ENCODE results near the gene ATPAF1. TPM values are rescaled to one million over a fixed set of nuclear protein-coding genes. Genes with fewer than 3 reads are reported as not detected.

Gene ATPAF1
- total RNA-seq, 1 donor from 2014 or later, result 79.3 TPM

- Mint-ChIP-seq H3K27me3 (ENCODE audit: insufficient read depth, low read depth) (peaks cover 19% of the 10 kb centered on the region), H3K36me3 (no peaks in the 10 kb centered on the region), H3K4me1 (peaks cover 14% of the 10 kb centered on the region), H3K4me3 (peak overlapping the region; percentile 90), H3K9me3 (no peaks in the 10 kb centered on the region), H3K27ac (no peak overlapping the region)
- Histone ChIP-seq H3K4me2 (peak overlapping the region; percentile 80), H3K27me3 (no peaks in the 10 kb centered on the region), H2AFZ (replicated peaks) (peak overlapping the region; percentile 90), H4K20me1 (ENCODE audit: low read depth) (no peaks in the 10 kb centered on the region), H3F3A (ENCODE audit: low read depth) (peaks cover 13% of the 10 kb centered on the region), H3K36me3 (no peaks in the 10 kb centered on the region), H3K9ac (no peak overlapping the region), H3K4me1 (peaks cover 13% of the 10 kb centered on the region), H3K9me3 (ENCODE audit: low read depth) (no peaks in the 10 kb centered on the region), H3K4me3 (peak overlapping the region; percentile 65), H3K27ac (no peak overlapping the region), H3K79me2 (ENCODE audit: low read depth) (no peaks in the 10 kb centered on the region)
- no peak for TF ChIP-seq EZH2 (IDR thresholded peaks at IDR 0.05)
- no peak for TF ChIP-seq CTCF (IDR thresholded peaks at IDR 0.05)
- no peak for TF ChIP-seq EZH2phosphoT487 (IDR thresholded peaks at IDR 0.05)
- DNase-seq (ENCODE audit: low spot score), result no peak
Observed at GRCh38 chr1:46603481-46603857, 64.7 kb downstream of the ATPAF1 start.

GRCh38 chr1:46601257-46602007 is 66.7 kb downstream of the ATPAF1 start:
- H3K4me2 ChIP-seq, result no peak overlapping the region
- peaks cover 13% of the 10 kb centered on the region for H3K4me1 ChIP-seq
- peak overlapping the region; percentile 39 for H3K4me3 Mint-ChIP-seq
- no peak for DNase-seq (ENCODE audit: low spot score)
- H3K9me3 Mint-ChIP-seq, result no peaks in the 10 kb centered on the region
- no peak overlapping the region for H3K27ac Mint-ChIP-seq
- H3K4me3 ChIP-seq, result no peak overlapping the region
- TF ChIP-seq EZH2 (IDR thresholded peaks at IDR 0.05) (no peak), CTCF (IDR thresholded peaks at IDR 0.05) (no peak), EZH2phosphoT487 (IDR thresholded peaks at IDR 0.05) (no peak)
- no peaks in the 10 kb centered on the region for H3K36me3 ChIP-seq
- no peaks in the 10 kb centered on the region for H3K9me3 ChIP-seq (ENCODE audit: low read depth)
- H3K27me3 ChIP-seq, result no peaks in the 10 kb centered on the region
- H3K79me2 ChIP-seq (ENCODE audit: low read depth), result no peaks in the 10 kb centered on the region
- H3K9ac ChIP-seq, result no peak overlapping the region
- no peak overlapping the region for H3K27ac ChIP-seq
- H3K27me3 Mint-ChIP-seq (ENCODE audit: insufficient read depth, low read depth), result peaks cover 12% of the 10 kb centered on the region
- no peak overlapping the region for H2AFZ ChIP-seq (replicated peaks)
- H3K36me3 Mint-ChIP-seq, result no peaks in the 10 kb centered on the region
- peaks cover 11% of the 10 kb centered on the region for H3F3A ChIP-seq (ENCODE audit: low read depth)
- no peaks in the 10 kb centered on the region for H4K20me1 ChIP-seq (ENCODE audit: low read depth)
- H3K4me1 Mint-ChIP-seq, result peaks cover 14% of the 10 kb centered on the region

- H3F3A ChIP-seq (ENCODE audit: low read depth), result peaks cover 6% of the 10 kb centered on the region
- TF ChIP-seq EZH2 (IDR thresholded peaks at IDR 0.05) (no peak), EZH2phosphoT487 (IDR thresholded peaks at IDR 0.05) (no peak), CTCF (IDR thresholded peaks at IDR 0.05) (no peak)
- H3K79me2 ChIP-seq (ENCODE audit: low read depth), result no peaks in the 10 kb centered on the region
- Mint-ChIP-seq H3K27me3 (ENCODE audit: insufficient read depth, low read depth) (peaks cover 11% of the 10 kb centered on the region), H3K27ac (peak overlapping the region; percentile 58), H3K4me3 (no peak overlapping the region), H3K9me3 (no peaks in the 10 kb centered on the region), H3K36me3 (no peaks in the 10 kb centered on the region), H3K4me1 (peaks cover 8% of the 10 kb centered on the region)
- H3K27ac ChIP-seq, result no peak overlapping the region
- no peaks in the 10 kb centered on the region for H3K9me3 ChIP-seq (ENCODE audit: low read depth)
- H3K27me3 ChIP-seq, result no peaks in the 10 kb centered on the region
- H4K20me1 ChIP-seq (ENCODE audit: low read depth), result no peaks in the 10 kb centered on the region
- no peaks in the 10 kb centered on the region for H3K36me3 ChIP-seq
- no peak overlapping the region for H3K4me3 ChIP-seq
- no peak overlapping the region for H2AFZ ChIP-seq (replicated peaks)
- H3K9ac ChIP-seq, result no peak overlapping the region
- peaks cover 5% of the 10 kb centered on the region for H3K4me1 ChIP-seq
- DNase-seq (ENCODE audit: low spot score), result no peak
- no peak overlapping the region for H3K4me2 ChIP-seq
Observed at GRCh38 chr1:46599059-46599970, 68.8 kb downstream of the ATPAF1 start.

Data from neural progenitor cell (in vitro differentiated cells).